Measurements from ENCODE around the gene CATSPERE.

The CATSPERE gene

GRCh38 chr1:244435562-244436205 lies 25.4 kb upstream of the CATSPERE start:
- Histone ChIP-seq H3K36me3 (ENCODE audit: control insufficient read depth, insufficient read depth, low read length) (peaks cover 62% of the 10 kb centered on the region), H3K4me3 (ENCODE audit: low read depth, low read length) (no peak overlapping the region), H3K27me3 (ENCODE audit: control insufficient read depth, insufficient read depth, low read length) (no peaks in the 10 kb centered on the region), H3K9ac (ENCODE audit: low read depth, low read length) (no peak overlapping the region), H3K27ac (ENCODE audit: low read depth, low read length) (no peak overlapping the region), H3K4me1 (ENCODE audit: control insufficient read depth, insufficient read depth, low read length) (peaks cover 13% of the 10 kb centered on the region), H3K9me3 (ENCODE audit: control insufficient read depth, insufficient read depth, low read length) (no peaks in the 10 kb centered on the region)

GRCh38 chr1:244436336-244437085 lies 24.6 kb upstream of the CATSPERE start:
- Histone ChIP-seq H3K4me1 (ENCODE audit: control insufficient read depth, insufficient read depth, low read length) (peaks cover 14% of the 10 kb centered on the region), H3K27ac (ENCODE audit: low read depth, low read length) (no peak overlapping the region), H3K4me3 (ENCODE audit: low read depth, low read length) (no peak overlapping the region), H3K9me3 (ENCODE audit: control insufficient read depth, insufficient read depth, low read length) (no peaks in the 10 kb centered on the region), H3K9ac (ENCODE audit: low read depth, low read length) (no peak overlapping the region), H3K36me3 (ENCODE audit: control insufficient read depth, insufficient read depth, low read length) (peaks cover 54% of the 10 kb centered on the region), H3K27me3 (ENCODE audit: control insufficient read depth, insufficient read depth, low read length) (no peaks in the 10 kb centered on the region)

- Histone ChIP-seq H3K27ac (ENCODE audit: low read depth, low read length) (no peak overlapping the region), H3K4me3 (ENCODE audit: low read depth, low read length) (no peak overlapping the region), H3K27me3 (ENCODE audit: control insufficient read depth, insufficient read depth, low read length) (no peaks in the 10 kb centered on the region)
Observed at GRCh38 chr1:244437086-244437468, 24.0 kb upstream of the CATSPERE start.

GRCh38 chr1:244439391-244440032 lies 21.6 kb upstream of the CATSPERE start:
- H3K4me1 ChIP-seq (ENCODE audit: control insufficient read depth, insufficient read depth, low read length), result peaks cover 14% of the 10 kb centered on the region
- peaks cover 35% of the 10 kb centered on the region for H3K36me3 ChIP-seq (ENCODE audit: control insufficient read depth, insufficient read depth, low read length)
- H3K9ac ChIP-seq (ENCODE audit: low read depth, low read length), result no peak overlapping the region
- peak overlapping the region; percentile 26 for H3K27ac ChIP-seq (ENCODE audit: low read depth, low read length)
- H3K4me3 ChIP-seq (ENCODE audit: low read depth, low read length), result no peak overlapping the region
- H3K9me3 ChIP-seq (ENCODE audit: control insufficient read depth, insufficient read depth, low read length), result no peaks in the 10 kb centered on the region
- no peaks in the 10 kb centered on the region for H3K27me3 ChIP-seq (ENCODE audit: control insufficient read depth, insufficient read depth, low read length)

More at GRCh38 chr1:244437086-244437468, 24.0 kb upstream of the CATSPERE start:
- peaks cover 48% of the 10 kb centered on the region for H3K36me3 ChIP-seq (ENCODE audit: control insufficient read depth, insufficient read depth, low read length)
- peaks cover 14% of the 10 kb centered on the region for H3K4me1 ChIP-seq (ENCODE audit: control insufficient read depth, insufficient read depth, low read length)
- no peak overlapping the region for H3K9ac ChIP-seq (ENCODE audit: low read depth, low read length)
- no peaks in the 10 kb centered on the region for H3K9me3 ChIP-seq (ENCODE audit: control insufficient read depth, insufficient read depth, low read length)

GRCh38 chr1:244442850-244443249 lies 18.2 kb upstream of the CATSPERE start:
- Histone ChIP-seq H3K9ac (ENCODE audit: low read depth, low read length) (no peak overlapping the region), H3K36me3 (ENCODE audit: control insufficient read depth, insufficient read depth, low read length) (peaks cover 6% of the 10 kb centered on the region; the same call in 1 of the 2 replicates), H3K27me3 (ENCODE audit: control insufficient read depth, insufficient read depth, low read length) (no peaks in the 10 kb centered on the region), H3K4me3 (ENCODE audit: low read depth, low read length) (no peak overlapping the region), H3K9me3 (ENCODE audit: control insufficient read depth, insufficient read depth, low read length) (no peaks in the 10 kb centered on the region), H3K4me1 (ENCODE audit: control insufficient read depth, insufficient read depth, low read length) (peaks cover 46% of the 10 kb centered on the region), H3K27ac (ENCODE audit: low read depth, low read length) (no peak overlapping the region)

- H3K4me1 ChIP-seq (ENCODE audit: control insufficient read depth, insufficient read depth, low read length), result peaks cover 62% of the 10 kb centered on the region
- H3K4me3 ChIP-seq (ENCODE audit: low read depth, low read length), result no peak overlapping the region
- H3K36me3 ChIP-seq (ENCODE audit: control insufficient read depth, insufficient read depth, low read length), result peaks cover 13% of the 10 kb centered on the region; the same call in 1 of the 2 replicates
- no peaks in the 10 kb centered on the region for H3K27me3 ChIP-seq (ENCODE audit: control insufficient read depth, insufficient read depth, low read length)
- no peak overlapping the region for H3K27ac ChIP-seq (ENCODE audit: low read depth, low read length)
- H3K9ac ChIP-seq (ENCODE audit: low read depth, low read length), result no peak overlapping the region
- no peaks in the 10 kb centered on the region for H3K9me3 ChIP-seq (ENCODE audit: control insufficient read depth, insufficient read depth, low read length)
Observed at GRCh38 chr1:244444854-244445253, 16.2 kb upstream of the CATSPERE start.

- peaks cover 62% of the 10 kb centered on the region for H3K4me1 ChIP-seq (ENCODE audit: control insufficient read depth, insufficient read depth, low read length)
- H3K9me3 ChIP-seq (ENCODE audit: control insufficient read depth, insufficient read depth, low read length), result no peaks in the 10 kb centered on the region
- H3K27ac ChIP-seq (ENCODE audit: low read depth, low read length), result no peak overlapping the region
- peak overlapping the region; percentile 7; the same call in 1 of the 2 replicates for H3K4me3 ChIP-seq (ENCODE audit: low read depth, low read length)
- no peaks in the 10 kb centered on the region for H3K27me3 ChIP-seq (ENCODE audit: control insufficient read depth, insufficient read depth, low read length)
- H3K36me3 ChIP-seq (ENCODE audit: control insufficient read depth, insufficient read depth, low read length), result peaks cover 14% of the 10 kb centered on the region; the same call in 1 of the 2 replicates
- no peak overlapping the region for H3K9ac ChIP-seq (ENCODE audit: low read depth, low read length)
Observed at GRCh38 chr1:244445320-244446181, 15.5 kb upstream of the CATSPERE start.

- Histone ChIP-seq H3K9me3 (ENCODE audit: control insufficient read depth, insufficient read depth, low read length) (no peaks in the 10 kb centered on the region), H3K4me1 (ENCODE audit: control insufficient read depth, insufficient read depth, low read length) (peaks cover 62% of the 10 kb centered on the region), H3K27ac (ENCODE audit: low read depth, low read length) (peak overlapping the region; percentile 46), H3K36me3 (ENCODE audit: control insufficient read depth, insufficient read depth, low read length) (peaks cover 14% of the 10 kb centered on the region; the same call in 1 of the 2 replicates), H3K27me3 (ENCODE audit: control insufficient read depth, insufficient read depth, low read length) (no peaks in the 10 kb centered on the region), H3K9ac (ENCODE audit: low read depth, low read length) (no peak overlapping the region), H3K4me3 (ENCODE audit: low read depth, low read length) (no peak overlapping the region)
Observed at GRCh38 chr1:244447024-244447423, 14.0 kb upstream of the CATSPERE start.

GRCh38 chr1:244447552-244447951 lies 13.5 kb upstream of the CATSPERE start:
- Histone ChIP-seq H3K36me3 (ENCODE audit: control insufficient read depth, insufficient read depth, low read length) (peaks cover 14% of the 10 kb centered on the region; the same call in 1 of the 2 replicates), H3K9ac (ENCODE audit: low read depth, low read length) (no peak overlapping the region), H3K4me3 (ENCODE audit: low read depth, low read length) (peak overlapping the region; percentile 30; the same call in 1 of the 2 replicates), H3K9me3 (ENCODE audit: control insufficient read depth, insufficient read depth, low read length) (no peaks in the 10 kb centered on the region), H3K27me3 (ENCODE audit: control insufficient read depth, insufficient read depth, low read length) (no peaks in the 10 kb centered on the region), H3K27ac (ENCODE audit: low read depth, low read length) (peak overlapping the region; percentile 46), H3K4me1 (ENCODE audit: control insufficient read depth, insufficient read depth, low read length) (peaks cover 66% of the 10 kb centered on the region)

GRCh38 chr1:244448279-244449036 lies 12.6 kb upstream of the CATSPERE start:
- peaks cover 66% of the 10 kb centered on the region for H3K4me1 ChIP-seq (ENCODE audit: control insufficient read depth, insufficient read depth, low read length)
- H3K27ac ChIP-seq (ENCODE audit: low read depth, low read length), result peak overlapping the region; percentile 21
- peaks cover 13% of the 10 kb centered on the region; the same call in 1 of the 2 replicates for H3K36me3 ChIP-seq (ENCODE audit: control insufficient read depth, insufficient read depth, low read length)
- H3K9ac ChIP-seq (ENCODE audit: low read depth, low read length), result no peak overlapping the region
- H3K4me3 ChIP-seq (ENCODE audit: low read depth, low read length), result peak overlapping the region; percentile 94; the same call in 1 of the 2 replicates
- H3K27me3 ChIP-seq (ENCODE audit: control insufficient read depth, insufficient read depth, low read length), result no peaks in the 10 kb centered on the region
- no peaks in the 10 kb centered on the region for H3K9me3 ChIP-seq (ENCODE audit: control insufficient read depth, insufficient read depth, low read length)
